A549 (cell line): Measurements from ENCODE around the gene PRDM11.

Experiments used
- BHLHE40 ChIP-seq: IDR thresholded peaks from 2 replicates; pipeline ENCODE4 v1.6.1; 2012; ENCODE audit warnings: low read depth, low read length, inconsistent platforms
- CTCF ChIP-seq: fragments of >200 bp; sonication (Bioruptor Twin); formaldehyde crosslinking; IDR thresholded peaks from 3 replicates; pipeline ENCODE4 v1.5.1; 2016
- EP300 ChIP-seq, 2 experiments: fragments of >200 bp; sonication (Bioruptor Twin); formaldehyde crosslinking; IDR thresholded peaks; 2 replicates in 1 of 2; 3 replicates in 1 of 2; pipeline ENCODE4 v1.6.1; 2016 to 2017
- HEYL ChIP-seq: fragments of 250-450 bp; sonication (Bioruptor Pico); IDR thresholded peaks from 2 replicates; pipeline ENCODE4 v1.8.0; 2021; ENCODE audit warnings: mild to moderate bottlenecking, moderate library complexity
- JUN ChIP-seq, 2 experiments: fragments of >200 bp; sonication (Bioruptor Twin); formaldehyde crosslinking; IDR thresholded peaks; 2 replicates in 1 of 2; 3 replicates in 1 of 2; pipeline ENCODE4 v1.6.1; 2016 to 2017
- MAX ChIP-seq: IDR thresholded peaks from 2 replicates; pipeline ENCODE4 v1.6.1; 2012
- PBX3 ChIP-seq: IDR thresholded peaks from 2 replicates; pipeline ENCODE4 v1.6.1; 2012
- POLR2A ChIP-seq: IDR thresholded peaks from 2 replicates; pipeline ENCODE4 v1.6.1; 2012; ENCODE audit warnings: mild to moderate bottlenecking, low read length
- SREBF2 ChIP-seq: fragments of 450-650 bp; IDR thresholded peaks from 2 replicates; pipeline ENCODE4 v1.6.1; 2014; ENCODE audit warnings: mild to moderate bottlenecking, moderate library complexity

GRCh38 chr11:45246241-45246640, 99.8 kb downstream of the PRDM11 start:
- no peak for TF ChIP-seq CTCF
- no peak for TF ChIP-seq SREBF2
- TF ChIP-seq EP300 (IDR thresholded peaks at IDR 0.05): no peak
- no peak for TF ChIP-seq MAX
- TF ChIP-seq HEYL (CRISPR knock-in tag): no peak
- no peak for TF ChIP-seq BHLHE40
- TF ChIP-seq PBX3: no peak
- no peak for TF ChIP-seq POLR2A
- no peak for TF ChIP-seq JUN (IDR thresholded peaks at IDR 0.05)
